GM12878 (cell line): ENCODE results near the gene SERPINB13. TPM values are rescaled to one million over a fixed set of nuclear protein-coding genes. Genes with fewer than 3 reads are reported as not detected.

Source experiments
- ATAC-seq: fragments of 200-7000 bp; cut with Tn5 transposase; 3 replicates; pipeline ENCODE4 v1.9.1; 2020; ENCODE audit warnings: mild to moderate bottlenecking, moderate library complexity
- BruUV-seq: library from RNA; stranded (reverse); fragments of 400-500 nt; replicated peaks from 2 replicates; lab custom pipeline; 2021; lab: Mats Ljungman, UMichigan
- CTCF ChIA-PET: fragments of 300-600 bp; sonication (Branson Sonifier 250); formaldehyde crosslinking; extraction: SDS; loops from one replicate; lab custom pipeline; 2021; ENCODE audit warnings: inconsistent platforms; lab: Yijun Ruan, JAX
- POLR2A ChIA-PET: fragments of 350-600 bp; formaldehyde crosslinking; extraction: SDS; loops from one replicate; lab custom pipeline; 2021; ENCODE audit warnings: inconsistent platforms; lab: Charles Lee
- RAD21 ChIA-PET: fragments of 300-600 bp; sonication (Branson Sonifier 250); formaldehyde crosslinking; loops from one replicate; lab custom pipeline; 2023; ENCODE audit warnings: antibody characterized with exemption; ENCODE audit not compliant: unreplicated experiment; lab: Charles Lee
- SMC1A ChIA-PET: fragments of 300-600 bp; sonication (Branson Sonifier 250); formaldehyde crosslinking; loops from one replicate; lab custom pipeline; 2023; ENCODE audit not compliant: unreplicated experiment, uncharacterized antibody; lab: Charles Lee
- DNase-seq: peaks from one replicate; pipeline ENCODE4 v3.0.0-alpha.2; 2011; ENCODE audit warnings: low read depth, low spot score
- FAIRE-seq: peaks from 3 replicates; lab custom pipeline; 2011; peaks lifted over from hg19 to GRCh38; lab: Jason Lieb, UNC
- H2AFZ ChIP-seq: 2 replicates; pipeline ENCODE4 v1.6.0; 2011; ENCODE audit warnings: low read depth, low read length, control low read depth; ENCODE audit not compliant: control insufficient read depth
- H3K27ac ChIP-seq: 2 replicates; pipeline ENCODE4 v1.5.1; 2011; ENCODE audit warnings: control low read depth; ENCODE audit not compliant: control insufficient read depth, insufficient read depth
- H3K27me3 ChIP-seq, 2 experiments: replicated peaks in 1 of 2; 2 replicates each; pipeline versions ENCODE4 v1.6.0 to v1.6.1; 2011; ENCODE audit warnings: low read length in 1 of 2; ENCODE audit not compliant: control insufficient read depth in 2 of 2, insufficient read depth in 2 of 2
- H3K36me3 ChIP-seq, 2 experiments: 2 replicates each; pipeline ENCODE4 v1.5.1; 2011; ENCODE audit warnings: low read length in 1 of 2; ENCODE audit not compliant: control insufficient read depth in 2 of 2, insufficient read depth in 2 of 2
- H3K4me1 ChIP-seq: 2 replicates; pipeline ENCODE4 v1.6.1; 2011; ENCODE audit warnings: mild to moderate bottlenecking, low read length, moderate library complexity, mixed read lengths; ENCODE audit not compliant: control insufficient read depth, insufficient read depth
- H3K4me2 ChIP-seq: 2 replicates; pipeline ENCODE4 v1.6.0; 2011; ENCODE audit warnings: control low read depth; ENCODE audit not compliant: control insufficient read depth, insufficient read depth
- H3K4me3 ChIP-seq: fragments of 200-600 bp; sonication (generic); 2 replicates; pipeline ENCODE4 v1.5.1; 2016
- H3K79me2 ChIP-seq: 2 replicates; pipeline ENCODE4 v1.6.0; 2011; ENCODE audit warnings: low read length; ENCODE audit not compliant: control insufficient read depth, insufficient read depth
- H3K9ac ChIP-seq: 2 replicates; pipeline ENCODE4 v1.8.0; 2011; ENCODE audit warnings: low read length, control low read depth, mixed read lengths; ENCODE audit not compliant: control insufficient read depth, insufficient read depth
- H3K9me3 ChIP-seq: replicated peaks from 3 replicates; pipeline ENCODE4 v1.5.1; 2011; ENCODE audit warnings: mild to moderate bottlenecking, low read length; ENCODE audit not compliant: control insufficient read depth, insufficient read depth
- H4K20me1 ChIP-seq: 2 replicates; pipeline ENCODE4 v1.6.0; 2011; ENCODE audit not compliant: control insufficient read depth, insufficient read depth
- ATF3 ChIP-seq: IDR thresholded peaks from 2 replicates; pipeline ENCODE4 v1.6.1; 2011; ENCODE audit warnings: low read depth, mild to moderate bottlenecking, low read length, moderate library complexity, borderline replicate concordance; ENCODE audit errors: extremely low read depth
- JUND ChIP-seq: IDR thresholded peaks from 2 replicates; pipeline ENCODE4 v1.6.1; 2012; ENCODE audit warnings: low read depth, mild to moderate bottlenecking, low read length, improper control_type of control experiment, moderate library complexity
- MEF2A ChIP-seq: IDR thresholded peaks from 2 replicates; pipeline ENCODE4 v1.6.1; 2011; ENCODE audit warnings: low read depth, mild to moderate bottlenecking, low read length, moderate library complexity; ENCODE audit not compliant: insufficient read depth
- MEF2B ChIP-seq: fragments of 450-650 bp; IDR thresholded peaks from 2 replicates; pipeline ENCODE4 v1.6.1; 2018; ENCODE audit warnings: mild to moderate bottlenecking, moderate library complexity; ENCODE audit not compliant: partially characterized antibody, poor library complexity, severe bottlenecking
- PML ChIP-seq: IDR thresholded peaks from 2 replicates; pipeline ENCODE4 v1.6.1; 2012; ENCODE audit warnings: low read length, inconsistent platforms
- RAD21 ChIP-seq: IDR thresholded peaks from 2 replicates; pipeline ENCODE4 v1.6.1; 2011; ENCODE audit warnings: mild to moderate bottlenecking, low read depth, low read length, moderate library complexity; ENCODE audit not compliant: insufficient read depth
- RUNX3 ChIP-seq: IDR thresholded peaks from 2 replicates; pipeline ENCODE4 v1.6.1; 2012; ENCODE audit warnings: low read length, inconsistent platforms
- TCF7 ChIP-seq: IDR thresholded peaks from 2 replicates; pipeline ENCODE4 v1.6.1; 2014; ENCODE audit warnings: antibody characterized with exemption, borderline replicate concordance
- ZSCAN29 ChIP-seq: fragments of 450-650 bp; IDR thresholded peaks from 2 replicates; pipeline ENCODE4 v1.6.1; 2017; ENCODE audit warnings: mild to moderate bottlenecking, moderate library complexity
- WGBS: methylation state at CpG from one replicate; pipeline ENCODE4 v1.1.6; 2016; ENCODE audit warnings: low lambda C conversion rate; ENCODE audit not compliant: insufficient replicate concordance, insufficient coverage; ENCODE audit errors: missing lambda C conversion rate; 5-methylcytosine and 5-hydroxymethylcytosine counted together
- in situ Hi-C: fragments of 300-500 bp; cut with MboI; formaldehyde crosslinking; loops from 9 replicates; pipeline ENCODE4 v1.14.3; 2018; ENCODE audit warnings: mixed read lengths
- intact Hi-C: fragments of 100-400 bp; cut with micrococcal nuclease; formaldehyde crosslinking; loops from one replicate; pipeline ENCODE4 v1.14.2; 2022; ENCODE audit not compliant: unreplicated experiment
- polyA plus RNA-seq, 11 experiments: library from polyadenylated mRNA; depleted of rRNA in 4 of 11; unstranded in 6 of 11; stranded (reverse) in 5 of 11; fragments of >200 nt; fragmentation: Nextera tagmentation in 4 of 11; fragmentation: Illumina TruSeq in 1 of 11; extraction: Ambion mirVana in 4 of 11; extraction: Trizol in 1 of 11; gene quantifications; 1 replicate in 1 of 11; 2 replicates in 10 of 11; pipeline versions ENCODE4 v1.2.1 to v1.2.3, GENCODE V29; 2011 to 2016; ENCODE audit warnings: inconsistent platforms in 2 of 11, missing spikeins in 2 of 11, low read depth in 1 of 11
- total RNA-seq, 4 experiments: library from RNA; depleted of rRNA in 3 of 4; stranded (reverse); fragments of >200 nt in 3 of 4; fragmentation: Illumina TruSeq in 1 of 4; extraction: Trizol in 1 of 4; gene quantifications; 2 replicates each; pipeline versions ENCODE4 v1.2.1 to v1.2.3, GENCODE V29; 2013 to 2021

The SERPINB13 gene
- total and polyA plus RNA-seq, 10 of the 15 experiments (the other 5 are each of a cell fraction or from before 2014, with no cell fraction given): not detected

GRCh38 chr18:63550068-63550467 is 37.1 kb upstream of the SERPINB13 start:
- Histone ChIP-seq H3K27me3 (no peaks in the 10 kb centered on the region; a peak in 1 of 4 replicates), H3K4me2 (no peak overlapping the region), H3K79me2 (no peaks in the 10 kb centered on the region), H3K4me1 (no peaks in the 10 kb centered on the region), H3K4me3 (no peak overlapping the region), H2AFZ (no peak overlapping the region), H3K27ac (no peak overlapping the region), H3K9ac (no peak overlapping the region), H3K9me3 (no peaks in the 10 kb centered on the region), H3K36me3 (no peaks in the 10 kb centered on the region), H4K20me1 (no peaks in the 10 kb centered on the region)
- RAD21 ChIA-PET: interaction anchor here (1.3 kb wide), 1 partner anchor 28 kb away, joined by 5 read pairs; no protein-coding TSS in a partner anchor
- in situ Hi-C loops: no loop called here
- DNase-seq (no peak), FAIRE-seq (no peak), ATAC-seq (no peak)
- 0% methylated on average over 1 of the region's 1 CpG for WGBS
- CTCF ChIA-PET: interaction anchor here (0.8 to 2.1 kb wide), 7 partner anchors 13 to 39 kb away, joined by 3 to 11 read pairs (median 5); no protein-coding TSS in a partner anchor
- SMC1A ChIA-PET: interaction anchor here (0.6 to 2.1 kb wide), 6 partner anchors 9 to 31 kb away, joined by 3 to 8 read pairs (median 3); no protein-coding TSS in a partner anchor
- intact Hi-C loops: no loop called here
- no TSS peak for BruUV-seq
- POLR2A ChIA-PET: no interaction called here
- TF ChIP-seq RAD21 (no peak), JUND (no peak), ZSCAN29 (no peak), MEF2B (no peak), PML (no peak), RUNX3 (no peak), TCF7 (no peak), ATF3 (no peak), MEF2A (no peak)
